ENCODE measurements around the gene APBA1. TPM values are rescaled to one million over a fixed set of nuclear protein-coding genes. Genes with fewer than 3 reads are reported as not detected.

APBA1 gene
- total and polyA plus RNA-seq, 2 donors (not counting 1 experiment from before 2014, with no cell fraction given), result 0.01 to 0.05 TPM

GRCh38 chr9:69611221-69611620 is 61.0 kb downstream of the APBA1 start:
- Mint-ChIP-seq H3K27ac (no peak overlapping the region), H3K27me3 (peaks cover 4% of the 10 kb centered on the region), H3K9me3 (ENCODE audit: insufficient read depth) (no peaks in the 10 kb centered on the region), H3K4me1 (no peaks in the 10 kb centered on the region), H3K4me3 (no peak overlapping the region)
- WGBS (ENCODE audit: insufficient coverage), result no CpG with 5 or more reads among the region's 3 CpGs
- Histone ChIP-seq H3K27ac (ENCODE audit: low read length in 2 of 2) (no peak overlapping the region), H3K4me1 (ENCODE audit: control insufficient read depth in 2 of 2, insufficient read depth in 2 of 2, low read length in 2 of 2) (no peaks in the 10 kb centered on the region), H3K4me3 (ENCODE audit: control extremely low read depth in 1 of 5, extremely low read depth in 1 of 5, insufficient read depth in 1 of 5, low read depth in 2 of 5, low read length in 4 of 5) (no peak overlapping the region), H3K27me3 (replicated peaks in 1 of 4; ENCODE audit: control extremely low read depth in 1 of 4, control insufficient read depth in 3 of 4, insufficient read depth in 4 of 4, low read length in 3 of 4) (no peaks in the 10 kb centered on the region), H3K9ac (ENCODE audit: low read length) (no peak overlapping the region), H3K9me3 (ENCODE audit: control extremely low read depth in 1 of 3, control insufficient read depth in 2 of 3, insufficient read depth in 1 of 3, low read length in 2 of 3) (no peaks in the 10 kb centered on the region), H3K4me2 (replicated peaks; ENCODE audit: low read depth, low read length, poor library complexity, severe bottlenecking) (no peak overlapping the region), H2AFZ (ENCODE audit: insufficient read depth, low read depth, low read length, poor library complexity, severe bottlenecking) (no peak overlapping the region), H4K20me1 (ENCODE audit: control insufficient read depth, insufficient read depth, low read length, poor library complexity, severe bottlenecking) (no peaks in the 10 kb centered on the region), H3K36me3 (replicated peaks in 1 of 2; ENCODE audit: control extremely low read depth in 1 of 2, control insufficient read depth in 1 of 2, extremely low read depth in 1 of 2, insufficient read depth in 2 of 2, low read length in 1 of 2) (no peaks in the 10 kb centered on the region), H3K79me2 (ENCODE audit: control insufficient read depth, insufficient read depth, low read length) (no peaks in the 10 kb centered on the region)
- ChIA-PET CTCF (no interaction called here), POLR2A (no interaction called here)
- no peak for ATAC-seq (ENCODE audit: low read depth)
- DNase-seq, result no peak
- TF ChIP-seq CTCF (IDR thresholded peaks at IDR 0.05) (no peak), EZH2 (IDR thresholded peaks at IDR 0.05; ENCODE audit: borderline replicate concordance, insufficient read depth, low read depth, low read length, poor library complexity, severe bottlenecking) (no peak)
- intact Hi-C loops (cut with micrococcal nuclease), result no loop called here

- intact Hi-C loops (cut with micrococcal nuclease), result no loop called here
- DNase-seq, result no peak
- no peaks in the 10 kb centered on the region for H3K4me1 Mint-ChIP-seq
Measured at GRCh38 chr9:69609156-69609555, 63.0 kb downstream of the APBA1 start.

More at GRCh38 chr9:69609156-69609555, 63.0 kb downstream of the APBA1 start:
- Histone ChIP-seq H2AFZ (ENCODE audit: insufficient read depth, low read depth, low read length, poor library complexity, severe bottlenecking) (no peak overlapping the region), H3K36me3 (replicated peaks in 1 of 2; ENCODE audit: control extremely low read depth in 1 of 2, control insufficient read depth in 1 of 2, extremely low read depth in 1 of 2, insufficient read depth in 2 of 2, low read length in 1 of 2) (no peaks in the 10 kb centered on the region), H3K9me3 (ENCODE audit: control extremely low read depth in 1 of 3, control insufficient read depth in 2 of 3, insufficient read depth in 1 of 3, low read length in 2 of 3) (no peaks in the 10 kb centered on the region), H3K9ac (ENCODE audit: low read length) (no peak overlapping the region), H3K4me1 (ENCODE audit: control insufficient read depth in 2 of 2, insufficient read depth in 2 of 2, low read length in 2 of 2) (no peaks in the 10 kb centered on the region), H4K20me1 (ENCODE audit: control insufficient read depth, insufficient read depth, low read length, poor library complexity, severe bottlenecking) (no peaks in the 10 kb centered on the region), H3K4me3 (ENCODE audit: control extremely low read depth in 1 of 5, extremely low read depth in 1 of 5, insufficient read depth in 1 of 5, low read depth in 2 of 5, low read length in 4 of 5) (no peak overlapping the region), H3K79me2 (ENCODE audit: control insufficient read depth, insufficient read depth, low read length) (no peaks in the 10 kb centered on the region), H3K4me2 (replicated peaks; ENCODE audit: low read depth, low read length, poor library complexity, severe bottlenecking) (no peak overlapping the region), H3K27ac (ENCODE audit: low read length in 2 of 2) (no peak overlapping the region), H3K27me3 (replicated peaks in 1 of 4; ENCODE audit: control extremely low read depth in 1 of 4, control insufficient read depth in 3 of 4, insufficient read depth in 4 of 4, low read length in 3 of 4) (no peaks in the 10 kb centered on the region)
- ChIA-PET CTCF (no interaction called here), POLR2A (no interaction called here)
- Mint-ChIP-seq H3K9me3 (ENCODE audit: insufficient read depth) (no peaks in the 10 kb centered on the region), H3K4me3 (no peak overlapping the region), H3K27me3 (peaks cover 4% of the 10 kb centered on the region), H3K27ac (no peak overlapping the region)
- no peak for ATAC-seq (ENCODE audit: low read depth)
- no peak for TF ChIP-seq EZH2 (IDR thresholded peaks at IDR 0.05; ENCODE audit: borderline replicate concordance, insufficient read depth, low read depth, low read length, poor library complexity, severe bottlenecking)

Data from B cell (primary cell).